Thymus (tissue), 14 donors: ENCODE data around the gene OLA1. TPM values are rescaled to one million over a fixed set of nuclear protein-coding genes. Genes with fewer than 3 reads are reported as not detected.
A peak's percentile ranks its signal among the peaks of the same experiment; 100 is the strongest.
"Not testable (repeated sequence)": the region's sequence is repeated elsewhere in the genome, so short reads cannot be mapped to it uniquely, and the experiment has no call there.

Experiments
- DNase-seq, 9 donors: peaks; one replicate each; pipeline ENCODE4 v3.0.0-alpha.2; 2013; ENCODE audit warnings: low spot score in 9 of 9, low read depth in 6 of 9, missing footprints in 1 of 9
- H3K27ac ChIP-seq, 2 donors: one replicate each; pipeline ENCODE4 v1.5.1; 2013; ENCODE audit warnings: control low read depth in 1 of 2, low read depth in 1 of 2, low read length in 1 of 2, mild to moderate bottlenecking in 1 of 2, moderate library complexity in 1 of 2
- H3K27me3 ChIP-seq, 2 donors: one replicate each; pipeline ENCODE4 v1.5.1; 2013; ENCODE audit warnings: low read length in 1 of 2; ENCODE audit not compliant: control insufficient read depth in 2 of 2, insufficient read depth in 1 of 2
- H3K36me3 ChIP-seq, 2 donors: one replicate each; pipeline ENCODE4 v1.5.1; 2013; ENCODE audit warnings: low read length in 1 of 2, mild to moderate bottlenecking in 1 of 2, moderate library complexity in 1 of 2; ENCODE audit not compliant: control insufficient read depth in 2 of 2, insufficient read depth in 2 of 2
- H3K4me1 ChIP-seq, 2 donors: one replicate each; pipeline ENCODE4 v1.5.1; 2013; ENCODE audit warnings: low read length in 2 of 2; ENCODE audit not compliant: control insufficient read depth in 2 of 2, insufficient read depth in 2 of 2
- H3K4me3 ChIP-seq, 2 donors: one replicate each; pipeline ENCODE4 v1.5.1; 2013; ENCODE audit warnings: low read length in 2 of 2, control low read depth in 1 of 2, mild to moderate bottlenecking in 1 of 2
- H3K9me3 ChIP-seq, 2 donors: one replicate each; pipeline ENCODE4 v1.5.1; 2013; ENCODE audit warnings: low read length in 1 of 2, mild to moderate bottlenecking in 1 of 2; ENCODE audit not compliant: control insufficient read depth in 2 of 2, insufficient read depth in 1 of 2
- WGBS: extraction: QIAGEN DNeasy Blood & Tissue Kit; methylation state at CpG from one replicate; pipeline ENCODE4 v1.1.7; 2013; 5-methylcytosine and 5-hydroxymethylcytosine counted together
- long read RNA-seq, 10 donors: transcript quantifications; one replicate each; lab custom pipeline, GENCODE V29; 2026
- polyA plus RNA-seq: library from polyadenylated mRNA; stranded (reverse); fragments of 200-250 nt; gene quantifications from one replicate; pipeline ENCODE4 v1.2.3, GENCODE V29; 2013
- total RNA-seq: library from RNA; stranded (reverse); fragments of 120-200 nt; gene quantifications from one replicate; pipeline ENCODE4 v1.2.4, GENCODE V29; 2013
- donor health status: healthy.

Gene OLA1
- total RNA-seq = 82.1 TPM
- 83.3 TPM for polyA plus RNA-seq
- long read RNA-seq, donor 1, full-length matches to known transcripts = 6 of 6 reads
- long read RNA-seq, donor 1, partial matches to known transcripts = 0 of 6 reads
- long read RNA-seq, donor 1, other reads (novel, unspliced or antisense) = 0 of 6 reads
- long read RNA-seq, donor 2, full-length matches to known transcripts = 54 of 136 reads
- long read RNA-seq, donor 2, partial matches to known transcripts = 82 of 136 reads
- long read RNA-seq, donor 2, other reads (novel, unspliced or antisense) = 0 of 136 reads
- long read RNA-seq, donor 3, full-length matches to known transcripts = 54 of 113 reads
- long read RNA-seq, donor 3, partial matches to known transcripts = 53 of 113 reads
- long read RNA-seq, donor 3, other reads (novel, unspliced or antisense) = 6 of 113 reads
- long read RNA-seq, donor 4, full-length matches to known transcripts = 21 of 26 reads
- long read RNA-seq, donor 4, partial matches to known transcripts = 5 of 26 reads
- long read RNA-seq, donor 4, other reads (novel, unspliced or antisense) = 0 of 26 reads
- long read RNA-seq, donor 5, full-length matches to known transcripts = 55 of 136 reads
- long read RNA-seq, donor 5, partial matches to known transcripts = 81 of 136 reads
- long read RNA-seq, donor 5, other reads (novel, unspliced or antisense) = 0 of 136 reads
- long read RNA-seq, donor 6, full-length matches to known transcripts = 19 of 39 reads
- long read RNA-seq, donor 6, partial matches to known transcripts = 20 of 39 reads
- long read RNA-seq, donor 6, other reads (novel, unspliced or antisense) = 0 of 39 reads
- long read RNA-seq, donor 7, full-length matches to known transcripts = 33 of 33 reads
- long read RNA-seq, donor 7, partial matches to known transcripts = 0 of 33 reads
- long read RNA-seq, donor 7, other reads (novel, unspliced or antisense) = 0 of 33 reads
- long read RNA-seq, donor 8, full-length matches to known transcripts = 14 of 14 reads
- long read RNA-seq, donor 8, partial matches to known transcripts = 0 of 14 reads
- long read RNA-seq, donor 8, other reads (novel, unspliced or antisense) = 0 of 14 reads
- long read RNA-seq, donor 9, full-length matches to known transcripts = 25 of 25 reads
- long read RNA-seq, donor 9, partial matches to known transcripts = 0 of 25 reads
- long read RNA-seq, donor 9, other reads (novel, unspliced or antisense) = 0 of 25 reads
- long read RNA-seq, donor 10, full-length matches to known transcripts = 19 of 28 reads
- long read RNA-seq, donor 10, partial matches to known transcripts = 9 of 28 reads
- long read RNA-seq, donor 10, other reads (novel, unspliced or antisense) = 0 of 28 reads

- DNase-seq = peak; percentile 65 to 97 (median 92)
- Histone ChIP-seq H3K4me3 (peak within 1 kb of the TSS; percentile 85 to 90), H3K4me1 (peaks cover 12 to 16% of the 10 kb centered on the region in 2 donors), H3K36me3 (peaks cover 0 to 14% of the 10 kb centered on the region in 2 donors), H3K9me3 (no peaks in the 10 kb centered on the region), H3K27me3 (no peaks in the 10 kb centered on the region), H3K27ac (peak within 1 kb of the TSS; percentile 72 to 83)
- under 1% methylated on average over 85 of the region's 85 CpGs for WGBS
These were observed at the start of gene OLA1 for GRCh38 chr2:174248187-174248997. Gene OLA1, minus strand, starts transcription at chr2:174248532. Its CDS starts 1,717 bp downstream, at chr2:174246815.

GRCh38 chr2:174292908-174293307 lies 44.6 kb upstream of the OLA1 start:
- Histone ChIP-seq H3K4me3 (no peak overlapping the region), H3K27me3 (no peaks in the 10 kb centered on the region), H3K9me3 (peaks cover 0 to 4% of the 10 kb centered on the region in 2 donors), H3K36me3 (no peaks in the 10 kb centered on the region), H3K4me1 (no peaks in the 10 kb centered on the region), H3K27ac (no peak overlapping the region)
- DNase-seq = no peak
- WGBS = 99% methylated on average over 1 of the region's 1 CpG

GRCh38 chr2:174286172-174286571 lies 37.8 kb upstream of the OLA1 start:
- no peaks in the 10 kb centered on the region for H3K4me1 ChIP-seq
- no peak for DNase-seq
- 96% methylated on average over 2 of the region's 2 CpGs for whole genome bisulfite sequencing
- H3K27ac ChIP-seq = no peak overlapping the region
- no peak overlapping the region for H3K4me3 ChIP-seq
- no peaks in the 10 kb centered on the region for H3K27me3 ChIP-seq
- H3K36me3 ChIP-seq = no peaks in the 10 kb centered on the region
- H3K9me3 ChIP-seq = no peaks in the 10 kb centered on the region

GRCh38 chr2:174282441-174282840 lies 34.1 kb upstream of the OLA1 start:
- Histone ChIP-seq H3K4me1 (no peaks in the 10 kb centered on the region), H3K4me3 (no peak overlapping the region), H3K36me3 (no peaks in the 10 kb centered on the region), H3K9me3 (no peaks in the 10 kb centered on the region), H3K27ac (no peak overlapping the region), H3K27me3 (no peaks in the 10 kb centered on the region)
- 23% methylated on average over 2 of the region's 2 CpGs for WGBS
- no peak for DNase-seq

- Histone ChIP-seq H3K27me3 (no peaks in the 10 kb centered on the region), H3K36me3 (no peaks in the 10 kb centered on the region), H3K9me3 (no peaks in the 10 kb centered on the region), H3K4me1 (no peaks in the 10 kb centered on the region), H3K27ac (no peak overlapping the region), H3K4me3 (no peak overlapping the region)
- 92% methylated on average over 1 of the region's 1 CpG for WGBS
- DNase-seq = no peak
These were observed 33.4 kb upstream of the OLA1 start for GRCh38 chr2:174281736-174282135.

GRCh38 chr2:174280596-174280995 lies 32.3 kb upstream of the OLA1 start:
- Histone ChIP-seq H3K9me3 (no peaks in the 10 kb centered on the region), H3K4me3 (no peak overlapping the region), H3K27me3 (no peaks in the 10 kb centered on the region), H3K27ac (no peak overlapping the region), H3K36me3 (no peaks in the 10 kb centered on the region), H3K4me1 (no peaks in the 10 kb centered on the region)
- WGBS = 92% methylated on average over 3 of the region's 3 CpGs
- DNase-seq = no peak

- H3K9me3 ChIP-seq = not testable (repeated sequence)
- 85% methylated on average over 2 of the region's 6 CpGs for WGBS
These were observed 21.9 kb upstream of the OLA1 start for GRCh38 chr2:174270263-174270662.

GRCh38 chr2:174266288-174266687 lies 18.0 kb upstream of the OLA1 start:
- Histone ChIP-seq H3K27ac (no peak overlapping the region), H3K4me3 (no peak overlapping the region), H3K4me1 (no peaks in the 10 kb centered on the region), H3K36me3 (no peaks in the 10 kb centered on the region), H3K9me3 (no peaks in the 10 kb centered on the region), H3K27me3 (peaks cover 0 to 3% of the 10 kb centered on the region in 2 donors)
- DNase-seq = no peak
- WGBS = 88% methylated on average over 5 of the region's 5 CpGs

More at GRCh38 chr2:174270263-174270662, 21.9 kb upstream of the OLA1 start:
- not testable (repeated sequence) for H3K4me1 ChIP-seq, H3K27me3 ChIP-seq, DNase-seq, H3K27ac ChIP-seq, H3K36me3 ChIP-seq, H3K4me3 ChIP-seq
